GM18909 (cell line): ENCODE data around the gene NUDCD3.
"Not testable (repeated sequence)": the region's sequence is repeated elsewhere in the genome, so short reads cannot be mapped to it uniquely, and the experiment has no call there.

Experiments
- ATAC-seq: cut with Tn5 transposase; IDR thresholded peaks from one replicate; pipeline ENCODE4 v1.9.1; 2021; ENCODE audit warnings: mild to moderate bottlenecking; ENCODE audit not compliant: unreplicated experiment, poor library complexity

Gene NUDCD3

DNA sequence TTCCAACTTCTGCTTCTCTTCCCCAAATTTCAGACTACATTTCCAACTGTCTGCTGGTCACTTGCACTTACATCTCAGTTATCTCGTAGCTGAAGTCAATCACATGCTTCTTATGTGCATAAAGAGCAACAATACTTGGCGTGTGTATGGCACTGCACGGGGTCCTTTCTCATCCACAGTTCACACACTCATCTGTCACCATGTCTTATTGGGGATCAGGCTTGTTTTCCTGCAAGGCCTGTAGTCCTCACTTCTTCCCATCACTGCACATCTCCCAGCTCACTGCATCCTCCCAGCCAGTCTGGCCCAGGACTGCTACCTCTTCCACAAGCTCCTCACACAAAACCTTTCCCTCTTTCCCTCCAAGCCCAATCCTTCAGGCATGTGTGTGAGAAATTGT lies 35.3 kb downstream of the NUDCD3 start:
- ATAC-seq, result no peak

DNA sequence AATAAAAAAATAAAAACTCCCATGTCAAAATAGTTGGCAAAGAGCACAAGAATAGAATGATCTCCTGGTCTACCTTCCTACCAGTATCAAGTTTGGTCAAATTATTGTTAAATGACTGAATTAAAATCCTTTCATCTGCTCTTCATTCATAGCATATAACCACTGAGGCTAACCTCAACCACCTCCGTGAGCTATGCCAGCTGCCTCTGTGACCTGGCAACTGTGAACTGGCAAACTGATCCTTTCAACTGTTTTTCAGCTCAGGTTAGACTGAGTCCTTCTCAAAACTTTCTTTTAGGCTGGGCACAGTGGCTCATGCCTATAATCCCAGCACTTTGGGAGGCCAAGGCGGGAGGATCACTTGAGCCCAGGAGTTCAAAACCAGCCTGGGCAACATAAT lies 36.1 kb downstream of the NUDCD3 start:
- ATAC-seq, result no peak

- ATAC-seq, result no peak
These were observed 39.3 kb downstream of the NUDCD3 start for GRCh38 chr7:44451123-44451522.

DNA sequence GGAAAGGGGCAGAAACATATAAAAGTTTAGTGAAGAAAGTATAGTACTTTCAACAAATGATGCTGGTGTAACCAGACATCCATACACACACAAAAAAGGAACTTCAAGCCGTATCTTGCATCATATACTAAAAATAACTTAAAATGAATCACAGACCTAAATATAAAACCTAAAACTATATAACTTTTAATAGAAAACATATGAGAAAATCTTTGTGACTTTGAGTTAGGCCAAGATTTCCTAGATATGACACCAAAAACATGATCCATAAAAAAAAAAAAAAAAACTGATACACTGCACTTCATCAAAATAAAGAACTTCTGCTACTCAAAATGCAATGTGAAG lies 40.9 kb downstream of the NUDCD3 start:
- ATAC-seq, result no peak

DNA sequence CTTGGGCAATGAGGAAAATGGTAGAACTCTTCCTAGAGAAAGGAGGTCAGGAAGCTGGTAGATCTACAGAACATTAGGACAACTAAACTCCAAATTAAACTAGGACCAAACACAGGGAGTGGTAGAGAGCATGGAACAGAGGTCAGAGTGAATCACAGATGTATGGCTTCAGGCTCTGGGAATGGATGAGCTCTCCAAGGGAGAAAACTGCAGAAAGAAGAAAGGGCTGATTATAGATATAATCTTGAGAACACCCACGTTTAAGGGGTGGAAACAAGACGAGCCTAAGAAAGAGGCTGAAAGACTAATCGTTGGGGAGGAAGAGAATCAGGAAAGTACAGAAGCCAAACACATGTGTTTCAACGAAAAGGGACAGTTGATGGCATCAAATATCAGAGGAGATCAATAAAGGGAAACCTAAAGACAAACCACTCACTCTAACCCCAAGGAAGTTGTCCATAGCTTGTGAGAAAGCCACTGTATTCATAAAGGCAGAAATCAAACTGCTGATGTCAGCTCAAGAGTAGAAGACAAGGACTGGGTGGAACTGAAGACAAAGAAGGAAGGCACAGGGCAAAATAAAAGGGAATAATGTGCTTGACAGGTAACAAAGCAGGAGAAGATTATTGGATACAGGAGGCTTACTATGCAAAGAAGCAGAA lies 41.4 kb downstream of the NUDCD3 start:
- ATAC-seq, result no peak

DNA sequence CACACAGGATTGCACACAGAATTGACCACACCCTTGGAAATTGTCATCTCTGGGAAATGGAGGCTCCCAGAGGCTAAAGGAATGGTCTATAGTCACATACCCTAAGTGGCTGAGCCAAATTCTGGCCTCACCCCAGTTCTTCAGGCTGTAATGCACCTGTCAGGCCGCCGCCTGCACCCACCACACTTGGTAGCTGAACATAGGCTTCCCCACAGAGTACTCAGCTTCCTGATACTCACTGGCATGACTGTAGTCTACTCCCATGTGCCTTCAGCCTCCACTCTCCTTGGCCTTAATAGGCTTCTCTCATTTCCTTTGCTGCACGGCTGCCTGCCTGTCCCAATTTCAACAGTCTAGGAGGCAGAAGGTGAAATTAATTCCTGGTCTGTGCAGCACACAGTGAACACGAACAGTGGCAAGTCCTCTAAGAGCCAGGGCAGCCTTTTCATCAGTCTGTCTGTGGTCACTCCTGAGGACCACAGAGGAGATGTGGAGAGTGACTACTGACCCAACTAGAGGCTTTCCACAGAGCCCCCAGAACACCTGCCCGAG lies 42.5 kb downstream of the NUDCD3 start:
- no peak for ATAC-seq

GRCh38 chr7:44445986-44446671 lies 44.3 kb downstream of the NUDCD3 start:
- no peak for ATAC-seq

DNA sequence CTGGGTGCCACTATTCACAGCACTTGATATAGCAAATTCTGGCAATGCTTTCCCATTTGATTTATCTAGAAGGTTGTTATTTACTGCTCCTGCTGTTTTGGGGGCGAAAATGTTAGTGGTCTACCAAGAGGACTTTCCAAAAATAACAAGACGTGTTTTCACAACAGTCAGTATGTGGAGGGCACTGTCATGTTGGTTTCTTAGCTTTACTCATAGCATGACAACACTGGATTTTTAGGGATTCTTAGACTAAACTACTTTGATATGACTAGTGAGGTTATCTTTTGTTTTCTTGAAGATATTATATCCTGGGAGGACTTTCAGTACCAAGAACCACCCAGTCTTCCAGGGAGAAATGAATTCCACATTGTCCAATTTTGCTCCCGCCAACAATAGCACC lies 49.4 kb downstream of the NUDCD3 start:
- ATAC-seq, result no peak

- no peak for ATAC-seq
These were observed 49.8 kb downstream of the NUDCD3 start for GRCh38 chr7:44440577-44441078.

- ATAC-seq, result no peak
These were observed 50.5 kb downstream of the NUDCD3 start for GRCh38 chr7:44439926-44440325.

GRCh38 chr7:44438816-44439215 lies 51.6 kb downstream of the NUDCD3 start:
- ATAC-seq, result no peak

GRCh38 chr7:44434201-44434600 lies 56.3 kb downstream of the NUDCD3 start:
- ATAC-seq, result no peak

- no peak for ATAC-seq
These were observed 57.0 kb downstream of the NUDCD3 start for GRCh38 chr7:44433255-44434022.

DNA sequence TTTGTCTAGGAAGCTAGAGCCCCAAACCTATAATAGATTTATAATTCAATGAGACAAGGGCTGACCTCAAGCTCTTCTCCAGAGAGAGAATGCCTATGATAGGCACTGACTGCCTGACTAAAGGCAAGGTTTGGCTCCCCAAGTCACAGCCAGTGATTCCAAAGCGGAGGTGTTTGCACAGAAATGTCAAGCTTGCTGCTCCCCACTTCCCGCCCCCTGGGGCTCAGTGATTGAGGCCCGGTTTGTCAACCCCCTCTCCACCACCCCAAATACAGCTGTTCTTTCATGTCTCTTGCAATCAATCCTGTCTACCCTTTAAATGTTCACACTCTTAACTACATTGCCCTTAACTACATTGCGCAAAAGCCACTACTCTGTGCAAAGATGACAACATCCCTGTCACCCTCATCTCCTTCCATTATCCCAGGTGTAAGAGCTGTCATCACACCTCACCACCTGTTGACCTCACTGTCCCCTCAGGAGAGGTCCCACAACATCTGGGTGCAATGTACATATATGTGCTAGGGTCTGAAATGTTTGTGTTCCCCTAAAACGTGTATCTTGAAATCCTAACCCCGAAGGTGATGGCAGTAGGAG lies 58.0 kb downstream of the NUDCD3 start:
- ATAC-seq, result no peak

- ATAC-seq, result peak; percentile 74
These were observed 59.3 kb downstream of the NUDCD3 start for GRCh38 chr7:44431091-44431608.

DNA sequence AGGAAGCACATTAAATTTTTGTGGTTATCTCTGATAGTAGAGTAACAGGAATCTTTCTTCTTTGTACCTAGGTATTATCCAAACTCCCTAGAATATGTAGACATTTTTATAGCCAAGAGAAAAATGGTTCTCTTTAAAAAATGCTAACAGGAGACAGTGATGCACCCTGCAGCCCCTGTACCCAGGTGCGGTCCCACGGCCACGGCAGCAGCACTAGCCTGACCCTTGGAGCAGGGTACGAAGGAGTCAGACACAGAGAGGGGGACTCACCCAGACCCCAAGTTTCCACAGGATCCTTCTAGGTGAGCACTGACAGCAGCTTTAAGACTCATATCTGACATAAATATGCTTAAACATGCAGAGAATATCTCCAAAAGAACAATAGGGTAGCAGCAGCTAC lies 60.4 kb downstream of the NUDCD3 start:
- no peak for ATAC-seq

GRCh38 chr7:44424762-44425161 lies 65.7 kb downstream of the NUDCD3 start:
- not testable (repeated sequence) for ATAC-seq

- ATAC-seq, result no peak
These were observed 73.5 kb downstream of the NUDCD3 start for GRCh38 chr7:44416941-44417340.

- no peak for ATAC-seq
These were observed 74.9 kb downstream of the NUDCD3 start for GRCh38 chr7:44415510-44415909.

DNA sequence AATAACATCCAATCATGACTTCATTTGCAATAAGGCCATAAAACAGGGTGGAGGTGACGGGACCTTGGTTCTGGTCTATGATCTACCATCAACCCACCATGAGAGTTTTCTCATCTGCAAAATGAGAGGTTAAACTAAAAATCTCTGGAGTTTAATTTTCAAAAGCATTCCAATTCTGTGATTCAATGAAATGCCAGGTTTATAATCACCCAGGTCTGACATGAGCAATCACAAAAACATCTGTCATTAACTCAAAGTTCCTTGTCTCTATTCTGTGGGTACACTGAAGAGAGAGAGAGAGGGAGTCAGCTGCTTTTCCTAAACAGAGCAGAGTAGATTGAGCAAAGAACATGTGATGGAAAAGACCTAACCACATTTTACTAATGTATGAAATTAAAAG lies 75.4 kb downstream of the NUDCD3 start:
- ATAC-seq, result no peak
